Measurements from ENCODE around the gene BTBD7.

DNA sequence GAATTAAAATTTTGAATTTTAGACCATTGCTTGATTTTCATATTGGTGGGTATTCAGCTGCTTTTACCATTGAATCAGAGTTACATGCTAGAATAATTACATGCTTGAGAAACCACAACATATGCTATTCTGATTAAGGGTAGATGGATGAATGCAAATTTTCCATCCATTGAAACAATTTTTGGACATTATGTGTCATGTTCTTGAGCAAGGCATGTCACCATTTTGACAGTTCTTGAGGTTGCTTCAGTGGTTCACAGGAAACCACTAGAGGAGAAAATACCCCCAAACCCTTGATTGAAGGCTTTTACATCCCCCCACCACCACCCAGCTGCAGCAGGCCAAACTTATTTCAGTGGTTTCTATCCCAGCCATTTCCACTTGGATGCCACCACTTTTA is 112.3 kb downstream of the BTBD7 start:
- TF ChIP-seq, protein P1, sequence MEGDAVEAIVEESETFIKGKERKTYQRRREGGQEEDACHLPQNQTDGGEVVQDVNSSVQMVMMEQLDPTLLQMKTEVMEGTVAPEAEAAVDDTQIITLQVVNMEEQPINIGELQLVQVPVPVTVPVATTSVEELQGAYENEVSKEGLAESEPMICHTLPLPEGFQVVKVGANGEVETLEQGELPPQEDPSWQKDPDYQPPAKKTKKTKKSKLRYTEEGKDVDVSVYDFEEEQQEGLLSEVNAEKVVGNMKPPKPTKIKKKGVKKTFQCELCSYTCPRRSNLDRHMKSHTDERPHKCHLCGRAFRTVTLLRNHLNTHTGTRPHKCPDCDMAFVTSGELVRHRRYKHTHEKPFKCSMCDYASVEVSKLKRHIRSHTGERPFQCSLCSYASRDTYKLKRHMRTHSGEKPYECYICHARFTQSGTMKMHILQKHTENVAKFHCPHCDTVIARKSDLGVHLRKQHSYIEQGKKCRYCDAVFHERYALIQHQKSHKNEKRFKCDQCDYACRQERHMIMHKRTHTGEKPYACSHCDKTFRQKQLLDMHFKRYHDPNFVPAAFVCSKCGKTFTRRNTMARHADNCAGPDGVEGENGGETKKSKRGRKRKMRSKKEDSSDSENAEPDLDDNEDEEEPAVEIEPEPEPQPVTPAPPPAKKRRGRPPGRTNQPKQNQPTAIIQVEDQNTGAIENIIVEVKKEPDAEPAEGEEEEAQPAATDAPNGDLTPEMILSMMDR (IDR thresholded peaks at IDR 0.05; ENCODE audit: poor library complexity) = no peak
- no peak for TF ChIP-seq EZH2phosphoT487 (IDR thresholded peaks at IDR 0.05; ENCODE audit: low read depth, severe bottlenecking, unreplicated experiment)
- no peak for TF ChIP-seq EZH2 (IDR thresholded peaks at IDR 0.05; ENCODE audit: borderline replicate concordance)
